Measurements from ENCODE around the gene LIG3. TPM values are rescaled to one million over a fixed set of nuclear protein-coding genes. Genes with fewer than 3 reads are reported as not detected.

LIG3 gene
- polyA plus RNA-seq, 1 of the 3 experiments (the other 2 are of a cell fraction) = 25.7 TPM

- TF ChIP-seq POLR2AphosphoS5 (IDR thresholded peaks at IDR 0.05; ENCODE audit: low read depth, low read length) (no peak), NRF1 (IDR thresholded peaks at IDR 0.05; ENCODE audit: low read depth, low read length) (no peak), MXI1 (IDR thresholded peaks at IDR 0.05; ENCODE audit: low read depth, low read length) (no peak), EZH2phosphoT487 (IDR thresholded peaks at IDR 0.05; ENCODE audit: borderline replicate concordance, low read depth) (no peak), USF2 (IDR thresholded peaks at IDR 0.05; ENCODE audit: borderline replicate concordance, low read depth, low read length) (no peak), FOSL2 (IDR thresholded peaks at IDR 0.05; ENCODE audit: borderline replicate concordance, low read depth) (no peak), TAF1 (IDR thresholded peaks at IDR 0.05; ENCODE audit: borderline replicate concordance, low read depth, low read length) (no peak)
These were observed 70.9 kb downstream of the LIG3 start (continued) for GRCh38 chr17:35051183-35051578.

GRCh38 chr17:35051579-35052240 lies 71.4 kb downstream of the LIG3 start:
- H3F3A ChIP-seq (replicated peaks; ENCODE audit: insufficient read depth) = peaks cover 15% of the 10 kb centered on the region
- peak overlapping the region in 1 of 2 experiments; percentile 28; a peak in 2 of 4 replicates for H3K27ac ChIP-seq (ENCODE audit: low read depth in 2 of 2, low read length in 1 of 2)
- H3K9me3 ChIP-seq = no peaks in the 10 kb centered on the region
- no peak for DNase-seq
- H3K4me3 ChIP-seq (ENCODE audit: low read depth in 2 of 2, low read length in 1 of 2) = no peak overlapping the region
- ChIA-PET POLR2A (no interaction called here), CTCF (interaction anchor here (0.6 kb wide), 1 partner anchor 443 kb away, joined by 3 read pairs; no protein-coding TSS in a partner anchor)
- H4K20me1 ChIP-seq (ENCODE audit: insufficient read depth) = 0 out of 2 replicates have a peak, but pooled peaks cover 6% of the 10 kb centered on the region
- WGBS (ENCODE audit: low lambda C conversion rate) = 66% methylated on average over 6 of the region's 6 CpGs
- H3K9me2 ChIP-seq = no peaks in the 10 kb centered on the region
- no peak overlapping the region for H2AFZ ChIP-seq (ENCODE audit: low read depth)
- no peaks in the 10 kb centered on the region for H3K36me3 ChIP-seq (replicated peaks in 1 of 2; ENCODE audit: control insufficient read depth in 1 of 2, insufficient read depth in 2 of 2, low read length in 1 of 2)
- peaks cover 15% of the 10 kb centered on the region; the same call in 1 of the 2 replicates for H3K79me2 ChIP-seq (ENCODE audit: insufficient read depth)
- H3K4me1 ChIP-seq (ENCODE audit: control insufficient read depth in 1 of 2, insufficient read depth in 2 of 2, low read depth in 1 of 2, low read length in 1 of 2) = peaks cover 3 to 9% of the 10 kb centered on the region in 2 experiments; a peak in 2 of 4 replicates
- no peak overlapping the region for H3K9ac ChIP-seq
- H3K27me3 ChIP-seq (ENCODE audit: insufficient read depth) = no peaks in the 10 kb centered on the region
- TF ChIP-seq REST (IDR thresholded peaks at IDR 0.05; ENCODE audit: low read depth, low read length) (no peak), GATA2 (CRISPR knock-in tag; IDR thresholded peaks at IDR 0.05) (no peak), TCF12 (IDR thresholded peaks at IDR 0.05) (peak; percentile 43; the same call in 1 of the 2 replicates)
- 0 out of 2 replicates have a peak overlapping the region, but pooled peaks have one; percentile 29 for H3K4me2 ChIP-seq

Measured in SK-N-SH (cell line).